ENCODE measurements around the gene STK32B. TPM values are rescaled to one million over a fixed set of nuclear protein-coding genes. Genes with fewer than 3 reads are reported as not detected.

Gene STK32B
- total and polyA plus RNA-seq, 2 donors (not counting 1 experiment from before 2014, with no cell fraction given), result 0.22 to 0.30 TPM

DNA sequence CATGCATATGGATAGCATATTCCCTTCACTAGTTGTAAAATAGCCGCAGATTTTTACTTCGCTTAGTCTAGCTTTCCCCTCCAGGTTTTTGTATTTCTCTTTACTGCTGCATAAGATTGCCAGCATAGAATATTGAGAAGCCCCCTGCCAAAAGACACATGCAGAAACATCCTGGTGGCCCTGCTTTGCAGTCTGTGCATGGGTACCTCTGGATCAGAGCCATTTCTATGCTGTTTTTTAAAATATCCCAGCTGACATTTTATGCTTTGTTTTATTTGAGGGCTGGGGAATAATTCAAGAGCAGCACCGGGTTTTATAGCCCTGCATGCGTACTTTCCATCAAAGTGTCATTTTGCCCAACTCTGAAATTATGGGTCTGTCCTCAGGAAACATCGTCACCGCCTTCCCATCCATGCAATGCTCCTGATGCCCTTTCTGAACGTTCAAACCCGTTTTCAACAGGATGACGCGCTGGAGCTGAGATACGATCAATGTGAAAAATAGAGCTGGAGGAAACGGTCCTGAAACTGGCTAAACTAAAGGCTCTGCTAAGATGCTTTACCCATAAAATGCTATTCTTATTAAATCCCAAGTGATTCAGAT lies 342.7 kb downstream of the STK32B start:
- TF ChIP-seq EZH2 (IDR thresholded peaks at IDR 0.05; ENCODE audit: borderline replicate concordance, insufficient read depth, low read depth, low read length, poor library complexity, severe bottlenecking), result no peak
- TF ChIP-seq, protein P1, sequence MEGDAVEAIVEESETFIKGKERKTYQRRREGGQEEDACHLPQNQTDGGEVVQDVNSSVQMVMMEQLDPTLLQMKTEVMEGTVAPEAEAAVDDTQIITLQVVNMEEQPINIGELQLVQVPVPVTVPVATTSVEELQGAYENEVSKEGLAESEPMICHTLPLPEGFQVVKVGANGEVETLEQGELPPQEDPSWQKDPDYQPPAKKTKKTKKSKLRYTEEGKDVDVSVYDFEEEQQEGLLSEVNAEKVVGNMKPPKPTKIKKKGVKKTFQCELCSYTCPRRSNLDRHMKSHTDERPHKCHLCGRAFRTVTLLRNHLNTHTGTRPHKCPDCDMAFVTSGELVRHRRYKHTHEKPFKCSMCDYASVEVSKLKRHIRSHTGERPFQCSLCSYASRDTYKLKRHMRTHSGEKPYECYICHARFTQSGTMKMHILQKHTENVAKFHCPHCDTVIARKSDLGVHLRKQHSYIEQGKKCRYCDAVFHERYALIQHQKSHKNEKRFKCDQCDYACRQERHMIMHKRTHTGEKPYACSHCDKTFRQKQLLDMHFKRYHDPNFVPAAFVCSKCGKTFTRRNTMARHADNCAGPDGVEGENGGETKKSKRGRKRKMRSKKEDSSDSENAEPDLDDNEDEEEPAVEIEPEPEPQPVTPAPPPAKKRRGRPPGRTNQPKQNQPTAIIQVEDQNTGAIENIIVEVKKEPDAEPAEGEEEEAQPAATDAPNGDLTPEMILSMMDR (IDR thresholded peaks at IDR 0.05), result no peak
- H3K4me1 Mint-ChIP-seq, result no peaks in the 10 kb centered on the region
- Histone ChIP-seq H3K4me3 (ENCODE audit: control extremely low read depth in 1 of 5, extremely low read depth in 1 of 5, insufficient read depth in 1 of 5, low read depth in 2 of 5, low read length in 4 of 5) (no peak overlapping the region), H3K36me3 (replicated peaks in 1 of 2; ENCODE audit: control extremely low read depth in 1 of 2, control insufficient read depth in 1 of 2, extremely low read depth in 1 of 2, insufficient read depth in 2 of 2, low read length in 1 of 2) (no peaks in the 10 kb centered on the region), H3K27ac (ENCODE audit: low read length in 2 of 2) (no peak overlapping the region), H2AFZ (ENCODE audit: insufficient read depth, low read depth, low read length, poor library complexity, severe bottlenecking) (no peak overlapping the region), H3K79me2 (ENCODE audit: control insufficient read depth, insufficient read depth, low read length) (no peaks in the 10 kb centered on the region), H3K9me3 (ENCODE audit: control extremely low read depth in 1 of 3, control insufficient read depth in 2 of 3, insufficient read depth in 1 of 3, low read length in 2 of 3) (no peaks in the 10 kb centered on the region), H3K27me3 (replicated peaks in 1 of 4; ENCODE audit: control extremely low read depth in 1 of 4, control insufficient read depth in 3 of 4, insufficient read depth in 4 of 4, low read length in 3 of 4) (no peaks in the 10 kb centered on the region), H3K9ac (ENCODE audit: low read length) (no peak overlapping the region), H3K4me2 (replicated peaks; ENCODE audit: low read depth, low read length, poor library complexity, severe bottlenecking) (no peak overlapping the region), H4K20me1 (ENCODE audit: control insufficient read depth, insufficient read depth, low read length, poor library complexity, severe bottlenecking) (no peaks in the 10 kb centered on the region), H3K4me1 (ENCODE audit: control insufficient read depth in 2 of 2, insufficient read depth in 2 of 2, low read length in 2 of 2) (no peaks in the 10 kb centered on the region)
- intact Hi-C loops (cut with micrococcal nuclease), result no loop called here
- ATAC-seq (ENCODE audit: low read depth) (no peak), DNase-seq (no peak)
- POLR2A ChIA-PET, result no interaction called here
- WGBS (ENCODE audit: insufficient coverage), result 95% methylated on average over 10 of the region's 12 CpGs
- H3K9me3 Mint-ChIP-seq (ENCODE audit: insufficient read depth), result no peaks in the 10 kb centered on the region
- CTCF ChIA-PET, result no interaction called here
- no peak overlapping the region for H3K4me3 Mint-ChIP-seq
- no peaks in the 10 kb centered on the region for H3K27me3 Mint-ChIP-seq
- no peak overlapping the region for H3K27ac Mint-ChIP-seq

DNA sequence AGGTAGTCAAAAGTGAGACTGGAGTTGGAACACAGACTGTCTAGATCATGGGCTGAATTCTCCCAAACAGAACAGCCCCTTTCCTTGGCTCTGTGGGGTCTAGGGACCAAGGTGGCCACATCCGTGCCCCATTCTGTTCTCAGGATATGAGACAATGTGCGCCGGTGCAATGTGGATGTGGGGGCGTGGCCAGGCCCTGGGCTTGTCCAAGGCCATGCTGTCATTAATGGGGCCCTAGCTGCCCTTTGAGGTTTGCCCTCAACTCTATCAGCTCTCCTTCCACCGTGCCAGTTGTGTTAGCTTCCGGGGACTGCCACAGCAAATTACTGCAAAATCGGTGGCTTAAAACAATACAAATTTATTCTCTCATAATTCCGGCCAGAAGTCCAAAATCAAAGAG lies 344.5 kb downstream of the STK32B start:
- H3K27me3 ChIP-seq (replicated peaks in 1 of 4; ENCODE audit: control extremely low read depth in 1 of 4, control insufficient read depth in 3 of 4, insufficient read depth in 4 of 4, low read length in 3 of 4), result no peaks in the 10 kb centered on the region
- H3K27me3 Mint-ChIP-seq, result no peaks in the 10 kb centered on the region
- WGBS (ENCODE audit: insufficient coverage), result 92% methylated on average over 8 of the region's 8 CpGs

More for the DNA sequence above, 344.5 kb downstream of the STK32B start:
- intact Hi-C loops (cut with micrococcal nuclease), result no loop called here
- TF ChIP-seq, protein P1 (IDR thresholded peaks at IDR 0.05), result no peak
- TF ChIP-seq EZH2 (IDR thresholded peaks at IDR 0.05; ENCODE audit: borderline replicate concordance, insufficient read depth, low read depth, low read length, poor library complexity, severe bottlenecking), result no peak
- Histone ChIP-seq H3K9ac (ENCODE audit: low read length) (no peak overlapping the region), H3K4me3 (ENCODE audit: control extremely low read depth in 1 of 5, extremely low read depth in 1 of 5, insufficient read depth in 1 of 5, low read depth in 2 of 5, low read length in 4 of 5) (no peak overlapping the region), H3K9me3 (ENCODE audit: control extremely low read depth in 1 of 3, control insufficient read depth in 2 of 3, insufficient read depth in 1 of 3, low read length in 2 of 3) (peaks cover 0 to 4% (median 0%) of the 10 kb centered on the region in 3 donors), H3K4me1 (ENCODE audit: control insufficient read depth in 2 of 2, insufficient read depth in 2 of 2, low read length in 2 of 2) (no peaks in the 10 kb centered on the region), H3K4me2 (replicated peaks; ENCODE audit: low read depth, low read length, poor library complexity, severe bottlenecking) (no peak overlapping the region), H3K36me3 (replicated peaks in 1 of 2; ENCODE audit: control extremely low read depth in 1 of 2, control insufficient read depth in 1 of 2, extremely low read depth in 1 of 2, insufficient read depth in 2 of 2, low read length in 1 of 2) (no peaks in the 10 kb centered on the region), H4K20me1 (ENCODE audit: control insufficient read depth, insufficient read depth, low read length, poor library complexity, severe bottlenecking) (no peaks in the 10 kb centered on the region), H2AFZ (ENCODE audit: insufficient read depth, low read depth, low read length, poor library complexity, severe bottlenecking) (no peak overlapping the region), H3K27ac (ENCODE audit: low read length in 2 of 2) (no peak overlapping the region), H3K79me2 (ENCODE audit: control insufficient read depth, insufficient read depth, low read length) (no peaks in the 10 kb centered on the region)
- H3K9me3 Mint-ChIP-seq (ENCODE audit: insufficient read depth), result no peaks in the 10 kb centered on the region
- no peak overlapping the region for H3K4me3 Mint-ChIP-seq
- ChIA-PET POLR2A (no interaction called here), CTCF (no interaction called here)
- ATAC-seq (ENCODE audit: low read depth) (no peak), DNase-seq (no peak)
- no peak overlapping the region for H3K27ac Mint-ChIP-seq
- no peaks in the 10 kb centered on the region for H3K4me1 Mint-ChIP-seq
